ENCODE data around the gene BEGAIN.

Gene BEGAIN

GRCh38 chr14:100601914-100602313 is 14.7 kb upstream of the BEGAIN start:
- no peak overlapping the region for H3K27ac ChIP-seq (ENCODE audit: low read depth, low read length)
- H3K4me3 ChIP-seq (ENCODE audit: low read depth in 1 of 2, low read length in 2 of 2), result no peak overlapping the region
- no peaks in the 10 kb centered on the region for H3K9me3 ChIP-seq (ENCODE audit: control insufficient read depth in 1 of 2, low read length in 2 of 2)
- H3K27me3 ChIP-seq (ENCODE audit: control insufficient read depth in 1 of 2, insufficient read depth in 2 of 2, low read length in 2 of 2), result peaks cover 0 to 2% of the 10 kb centered on the region in 2 donors
- H3K4me1 ChIP-seq (ENCODE audit: control insufficient read depth in 1 of 2, insufficient read depth in 2 of 2, low read length in 2 of 2), result no peaks in the 10 kb centered on the region
- no peak overlapping the region for H3K9ac ChIP-seq (ENCODE audit: low read depth in 1 of 2, low read length in 2 of 2)
- no peaks in the 10 kb centered on the region for H3K36me3 ChIP-seq (ENCODE audit: control insufficient read depth in 1 of 2, insufficient read depth in 2 of 2, low read length in 2 of 2)

GRCh38 chr14:100601064-100601463 is 13.8 kb upstream of the BEGAIN start:
- Histone ChIP-seq H3K9ac (ENCODE audit: low read depth in 1 of 2, low read length in 2 of 2) (no peak overlapping the region), H3K27me3 (ENCODE audit: control insufficient read depth in 1 of 2, insufficient read depth in 2 of 2, low read length in 2 of 2) (peaks cover 0 to 3% of the 10 kb centered on the region in 2 donors), H3K27ac (ENCODE audit: low read depth, low read length) (no peak overlapping the region), H3K4me1 (ENCODE audit: control insufficient read depth in 1 of 2, insufficient read depth in 2 of 2, low read length in 2 of 2) (no peaks in the 10 kb centered on the region), H3K9me3 (ENCODE audit: control insufficient read depth in 1 of 2, low read length in 2 of 2) (no peaks in the 10 kb centered on the region), H3K4me3 (ENCODE audit: low read depth in 1 of 2, low read length in 2 of 2) (no peak overlapping the region), H3K36me3 (ENCODE audit: control insufficient read depth in 1 of 2, insufficient read depth in 2 of 2, low read length in 2 of 2) (no peaks in the 10 kb centered on the region)

GRCh38 chr14:100599981-100600380 is 12.8 kb upstream of the BEGAIN start:
- Histone ChIP-seq H3K36me3 (ENCODE audit: control insufficient read depth in 1 of 2, insufficient read depth in 2 of 2, low read length in 2 of 2) (no peaks in the 10 kb centered on the region), H3K27ac (ENCODE audit: low read depth, low read length) (no peak overlapping the region), H3K9ac (ENCODE audit: low read depth in 1 of 2, low read length in 2 of 2) (no peak overlapping the region), H3K4me1 (ENCODE audit: control insufficient read depth in 1 of 2, insufficient read depth in 2 of 2, low read length in 2 of 2) (no peaks in the 10 kb centered on the region), H3K4me3 (ENCODE audit: low read depth in 1 of 2, low read length in 2 of 2) (no peak overlapping the region), H3K9me3 (ENCODE audit: control insufficient read depth in 1 of 2, low read length in 2 of 2) (no peaks in the 10 kb centered on the region), H3K27me3 (ENCODE audit: control insufficient read depth in 1 of 2, insufficient read depth in 2 of 2, low read length in 2 of 2) (peaks cover 0 to 3% of the 10 kb centered on the region in 2 donors)

- Histone ChIP-seq H3K4me1 (ENCODE audit: control insufficient read depth in 1 of 2, insufficient read depth in 2 of 2, low read length in 2 of 2) (no peaks in the 10 kb centered on the region), H3K36me3 (ENCODE audit: control insufficient read depth in 1 of 2, insufficient read depth in 2 of 2, low read length in 2 of 2) (no peaks in the 10 kb centered on the region), H3K27me3 (ENCODE audit: control insufficient read depth in 1 of 2, insufficient read depth in 2 of 2, low read length in 2 of 2) (peaks cover under 1 to 10% of the 10 kb centered on the region in 2 donors), H3K27ac (ENCODE audit: low read depth, low read length) (no peak overlapping the region), H3K4me3 (ENCODE audit: low read depth in 1 of 2, low read length in 2 of 2) (no peak overlapping the region), H3K9me3 (ENCODE audit: control insufficient read depth in 1 of 2, low read length in 2 of 2) (no peaks in the 10 kb centered on the region), H3K9ac (ENCODE audit: low read depth in 1 of 2, low read length in 2 of 2) (no peak overlapping the region)
Measured at GRCh38 chr14:100594625-100594951, 7.4 kb upstream of the BEGAIN start.

GRCh38 chr14:100593751-100594624 is 6.8 kb upstream of the BEGAIN start:
- H3K9me3 ChIP-seq (ENCODE audit: control insufficient read depth in 1 of 2, low read length in 2 of 2), result no peaks in the 10 kb centered on the region
- no peaks in the 10 kb centered on the region for H3K4me1 ChIP-seq (ENCODE audit: control insufficient read depth in 1 of 2, insufficient read depth in 2 of 2, low read length in 2 of 2)
- H3K9ac ChIP-seq (ENCODE audit: low read depth in 1 of 2, low read length in 2 of 2), result no peak overlapping the region
- peaks cover 3 to 13% of the 10 kb centered on the region in 2 donors for H3K27me3 ChIP-seq (ENCODE audit: control insufficient read depth in 1 of 2, insufficient read depth in 2 of 2, low read length in 2 of 2)
- H3K36me3 ChIP-seq (ENCODE audit: control insufficient read depth in 1 of 2, insufficient read depth in 2 of 2, low read length in 2 of 2), result no peaks in the 10 kb centered on the region
- no peak overlapping the region for H3K27ac ChIP-seq (ENCODE audit: low read depth, low read length)
- no peak overlapping the region for H3K4me3 ChIP-seq (ENCODE audit: low read depth in 1 of 2, low read length in 2 of 2)

- Histone ChIP-seq H3K9me3 (ENCODE audit: control insufficient read depth in 1 of 2, low read length in 2 of 2) (no peaks in the 10 kb centered on the region), H3K9ac (ENCODE audit: low read depth in 1 of 2, low read length in 2 of 2) (no peak overlapping the region), H3K27me3 (ENCODE audit: control insufficient read depth in 1 of 2, insufficient read depth in 2 of 2, low read length in 2 of 2) (peaks cover 10 to 22% of the 10 kb centered on the region in 2 donors), H3K27ac (ENCODE audit: low read depth, low read length) (no peak overlapping the region), H3K4me3 (ENCODE audit: low read depth in 1 of 2, low read length in 2 of 2) (no peak overlapping the region), H3K4me1 (ENCODE audit: control insufficient read depth in 1 of 2, insufficient read depth in 2 of 2, low read length in 2 of 2) (no peaks in the 10 kb centered on the region), H3K36me3 (ENCODE audit: control insufficient read depth in 1 of 2, insufficient read depth in 2 of 2, low read length in 2 of 2) (no peaks in the 10 kb centered on the region)
Measured at GRCh38 chr14:100592972-100593371, 5.8 kb upstream of the BEGAIN start.

GRCh38 chr14:100592461-100592891 is 5.3 kb upstream of the BEGAIN start:
- no peak overlapping the region for H3K27ac ChIP-seq (ENCODE audit: low read depth, low read length)
- no peaks in the 10 kb centered on the region for H3K9me3 ChIP-seq (ENCODE audit: control insufficient read depth in 1 of 2, low read length in 2 of 2)
- no peaks in the 10 kb centered on the region for H3K4me1 ChIP-seq (ENCODE audit: control insufficient read depth in 1 of 2, insufficient read depth in 2 of 2, low read length in 2 of 2)
- H3K9ac ChIP-seq (ENCODE audit: low read depth in 1 of 2, low read length in 2 of 2), result no peak overlapping the region
- H3K36me3 ChIP-seq (ENCODE audit: control insufficient read depth in 1 of 2, insufficient read depth in 2 of 2, low read length in 2 of 2), result no peaks in the 10 kb centered on the region
- H3K27me3 ChIP-seq (ENCODE audit: control insufficient read depth in 1 of 2, insufficient read depth in 2 of 2, low read length in 2 of 2), result peaks cover 15 to 26% of the 10 kb centered on the region in 2 donors
- no peak overlapping the region for H3K4me3 ChIP-seq (ENCODE audit: low read depth in 1 of 2, low read length in 2 of 2)

- Histone ChIP-seq H3K9me3 (ENCODE audit: control insufficient read depth in 1 of 2, low read length in 2 of 2) (no peaks in the 10 kb centered on the region), H3K27ac (ENCODE audit: low read depth, low read length) (no peak overlapping the region), H3K36me3 (ENCODE audit: control insufficient read depth in 1 of 2, insufficient read depth in 2 of 2, low read length in 2 of 2) (no peaks in the 10 kb centered on the region), H3K4me3 (ENCODE audit: low read depth in 1 of 2, low read length in 2 of 2) (no peak overlapping the region), H3K4me1 (ENCODE audit: control insufficient read depth in 1 of 2, insufficient read depth in 2 of 2, low read length in 2 of 2) (peaks cover 0 to under 1% of the 10 kb centered on the region in 2 donors), H3K27me3 (ENCODE audit: control insufficient read depth in 1 of 2, insufficient read depth in 2 of 2, low read length in 2 of 2) (peaks cover 15 to 26% of the 10 kb centered on the region in 2 donors), H3K9ac (ENCODE audit: low read depth in 1 of 2, low read length in 2 of 2) (no peak overlapping the region)
Measured at GRCh38 chr14:100591453-100592371, 4.5 kb upstream of the BEGAIN start.

- no peak overlapping the region for H3K27ac ChIP-seq (ENCODE audit: low read depth, low read length)
- H3K9ac ChIP-seq (ENCODE audit: low read depth in 1 of 2, low read length in 2 of 2), result no peak overlapping the region
- peaks cover 15 to 24% of the 10 kb centered on the region in 2 donors for H3K27me3 ChIP-seq (ENCODE audit: control insufficient read depth in 1 of 2, insufficient read depth in 2 of 2, low read length in 2 of 2)
- no peak overlapping the region for H3K4me3 ChIP-seq (ENCODE audit: low read depth in 1 of 2, low read length in 2 of 2)
- H3K9me3 ChIP-seq (ENCODE audit: control insufficient read depth in 1 of 2, low read length in 2 of 2), result no peaks in the 10 kb centered on the region
- H3K36me3 ChIP-seq (ENCODE audit: control insufficient read depth in 1 of 2, insufficient read depth in 2 of 2, low read length in 2 of 2), result no peaks in the 10 kb centered on the region
- H3K4me1 ChIP-seq (ENCODE audit: control insufficient read depth in 1 of 2, insufficient read depth in 2 of 2, low read length in 2 of 2), result peaks cover 4 to 5% of the 10 kb centered on the region in 2 donors
Measured at GRCh38 chr14:100590726-100591452, 3.7 kb upstream of the BEGAIN start.
